GM12878 (cell line): ENCODE data around the gene SLC12A3. TPM values are rescaled to one million over a fixed set of nuclear protein-coding genes. Genes with fewer than 3 reads are reported as not detected.
A peak's percentile ranks its signal among the peaks of the same experiment; 100 is the strongest.

Experiments used
- ATAC-seq: fragments of 200-7000 bp; cut with Tn5 transposase; 3 replicates; pipeline ENCODE4 v1.9.1; 2020; ENCODE audit warnings: mild to moderate bottlenecking, moderate library complexity
- BruUV-seq: library from RNA; stranded (reverse); fragments of 400-500 nt; replicated peaks from 2 replicates; lab custom pipeline; 2021; lab: Mats Ljungman, UMichigan
- CTCF ChIA-PET: fragments of 300-600 bp; sonication (Branson Sonifier 250); formaldehyde crosslinking; extraction: SDS; loops from one replicate; lab custom pipeline; 2021; ENCODE audit warnings: inconsistent platforms; lab: Yijun Ruan, JAX
- POLR2A ChIA-PET: fragments of 350-600 bp; formaldehyde crosslinking; extraction: SDS; loops from one replicate; lab custom pipeline; 2021; ENCODE audit warnings: inconsistent platforms; lab: Charles Lee
- RAD21 ChIA-PET: fragments of 300-600 bp; sonication (Branson Sonifier 250); formaldehyde crosslinking; loops from one replicate; lab custom pipeline; 2023; ENCODE audit warnings: antibody characterized with exemption; ENCODE audit not compliant: unreplicated experiment; lab: Charles Lee
- SMC1A ChIA-PET: fragments of 300-600 bp; sonication (Branson Sonifier 250); formaldehyde crosslinking; loops from one replicate; lab custom pipeline; 2023; ENCODE audit not compliant: unreplicated experiment, uncharacterized antibody; lab: Charles Lee
- DNase-seq: peaks from one replicate; pipeline ENCODE4 v3.0.0-alpha.2; 2011; ENCODE audit warnings: low read depth, low spot score
- FAIRE-seq: peaks from 3 replicates; lab custom pipeline; 2011; peaks lifted over from hg19 to GRCh38; lab: Jason Lieb, UNC
- H2AFZ ChIP-seq: 2 replicates; pipeline ENCODE4 v1.6.0; 2011; ENCODE audit warnings: low read depth, low read length, control low read depth; ENCODE audit not compliant: control insufficient read depth
- H3K27ac ChIP-seq: 2 replicates; pipeline ENCODE4 v1.5.1; 2011; ENCODE audit warnings: control low read depth; ENCODE audit not compliant: control insufficient read depth, insufficient read depth
- H3K27me3 ChIP-seq, 2 experiments: replicated peaks in 1 of 2; 2 replicates each; pipeline versions ENCODE4 v1.6.0 to v1.6.1; 2011; ENCODE audit warnings: low read length in 1 of 2; ENCODE audit not compliant: control insufficient read depth in 2 of 2, insufficient read depth in 2 of 2
- H3K36me3 ChIP-seq, 2 experiments: 2 replicates each; pipeline ENCODE4 v1.5.1; 2011; ENCODE audit warnings: low read length in 1 of 2; ENCODE audit not compliant: control insufficient read depth in 2 of 2, insufficient read depth in 2 of 2
- H3K4me1 ChIP-seq: 2 replicates; pipeline ENCODE4 v1.6.1; 2011; ENCODE audit warnings: mild to moderate bottlenecking, low read length, moderate library complexity, mixed read lengths; ENCODE audit not compliant: control insufficient read depth, insufficient read depth
- H3K4me2 ChIP-seq: 2 replicates; pipeline ENCODE4 v1.6.0; 2011; ENCODE audit warnings: control low read depth; ENCODE audit not compliant: control insufficient read depth, insufficient read depth
- H3K4me3 ChIP-seq: fragments of 200-600 bp; sonication (generic); 2 replicates; pipeline ENCODE4 v1.5.1; 2016
- H3K79me2 ChIP-seq: 2 replicates; pipeline ENCODE4 v1.6.0; 2011; ENCODE audit warnings: low read length; ENCODE audit not compliant: control insufficient read depth, insufficient read depth
- H3K9ac ChIP-seq: 2 replicates; pipeline ENCODE4 v1.8.0; 2011; ENCODE audit warnings: low read length, control low read depth, mixed read lengths; ENCODE audit not compliant: control insufficient read depth, insufficient read depth
- H3K9me3 ChIP-seq: replicated peaks from 3 replicates; pipeline ENCODE4 v1.5.1; 2011; ENCODE audit warnings: mild to moderate bottlenecking, low read length; ENCODE audit not compliant: control insufficient read depth, insufficient read depth
- H4K20me1 ChIP-seq: 2 replicates; pipeline ENCODE4 v1.6.0; 2011; ENCODE audit not compliant: control insufficient read depth, insufficient read depth
- BACH1 ChIP-seq: fragments of 450-650 bp; IDR thresholded peaks from 2 replicates; pipeline ENCODE4 v1.6.1; 2017; ENCODE audit warnings: mild to moderate bottlenecking, borderline replicate concordance
- CHD1 ChIP-seq: IDR thresholded peaks from 2 replicates; pipeline ENCODE4 v1.6.1; 2012; ENCODE audit warnings: low read depth, low read length, improper control_type of control experiment
- FOS ChIP-seq: IDR thresholded peaks from 3 replicates; pipeline ENCODE4 v1.6.1; 2011; ENCODE audit warnings: borderline replicate concordance; ENCODE audit not compliant: insufficient read length; ENCODE audit errors: extremely low read depth
- HDAC6 ChIP-seq: fragments of 200-600 bp; sonication (generic); IDR thresholded peaks from one replicate; pipeline ENCODE4 v1.8.0; 2017; ENCODE audit warnings: antibody characterized with exemption; ENCODE audit not compliant: unreplicated experiment
- LARP7 ChIP-seq: fragments of 450-650 bp; IDR thresholded peaks from 2 replicates; pipeline ENCODE4 v1.6.1; 2017; ENCODE audit warnings: mild to moderate bottlenecking
- NFXL1 ChIP-seq: fragments of 450-650 bp; IDR thresholded peaks from 2 replicates; pipeline ENCODE4 v1.6.1; 2017; ENCODE audit warnings: antibody characterized with exemption, mild to moderate bottlenecking, borderline replicate concordance
- NFYA ChIP-seq: IDR thresholded peaks from 2 replicates; pipeline ENCODE4 v1.6.1; 2011; ENCODE audit warnings: low read depth, mild to moderate bottlenecking, low read length, improper control_type of control experiment, borderline replicate concordance
- NFYB ChIP-seq: IDR thresholded peaks from 2 replicates; pipeline ENCODE4 v1.6.1; 2011; ENCODE audit warnings: low read depth, mild to moderate bottlenecking, low read length, improper control_type of control experiment, moderate library complexity; ENCODE audit not compliant: insufficient read depth
- NR2C1 ChIP-seq: fragments of 450-650 bp; IDR thresholded peaks from 2 replicates; pipeline ENCODE4 v1.6.1; 2017; ENCODE audit warnings: antibody characterized with exemption, mild to moderate bottlenecking, moderate library complexity
- NRF1 ChIP-seq: conservative IDR thresholded peaks from 2 replicates; pipeline ENCODE4 v1.6.1; 2011; ENCODE audit warnings: mild to moderate bottlenecking, low read depth, low read length, improper control_type of control experiment
- PML ChIP-seq: IDR thresholded peaks from 2 replicates; pipeline ENCODE4 v1.6.1; 2012; ENCODE audit warnings: low read length, inconsistent platforms
- SIN3A ChIP-seq: IDR thresholded peaks from 2 replicates; pipeline ENCODE4 v1.6.1; 2012; ENCODE audit warnings: low read depth, low read length, improper control_type of control experiment
- SIX5 ChIP-seq: IDR thresholded peaks from 2 replicates; pipeline ENCODE4 v1.6.1; 2011; ENCODE audit warnings: mild to moderate bottlenecking, low read depth, low read length, moderate library complexity; ENCODE audit not compliant: severe bottlenecking
- SRF ChIP-seq, 2 experiments: IDR thresholded peaks; 2 replicates each; pipeline ENCODE4 v1.6.1; 2011; ENCODE audit warnings: low read depth in 2 of 2, low read length in 2 of 2, mild to moderate bottlenecking in 1 of 2, moderate library complexity in 1 of 2
- STAT3 ChIP-seq: IDR thresholded peaks from 2 replicates; pipeline ENCODE4 v1.6.1; 2011; ENCODE audit warnings: low read depth, low read length, improper control_type of control experiment
- WRNIP1 ChIP-seq: IDR thresholded peaks from 2 replicates; pipeline ENCODE4 v1.6.1; 2011; ENCODE audit warnings: low read depth, low read length, improper control_type of control experiment, borderline replicate concordance
- ZBED1 ChIP-seq: IDR thresholded peaks from 2 replicates; pipeline ENCODE4 v1.6.1; 2016; ENCODE audit warnings: borderline replicate concordance
- ZNF274 ChIP-seq: IDR thresholded peaks from one replicate; pipeline ENCODE4 v1.8.0; 2011; ENCODE audit not compliant: insufficient read length, insufficient read depth
- WGBS: methylation state at CpG from one replicate; pipeline ENCODE4 v1.1.6; 2016; ENCODE audit warnings: low lambda C conversion rate; ENCODE audit not compliant: insufficient replicate concordance, insufficient coverage; ENCODE audit errors: missing lambda C conversion rate; 5-methylcytosine and 5-hydroxymethylcytosine counted together
- in situ Hi-C: fragments of 300-500 bp; cut with MboI; formaldehyde crosslinking; loops from 9 replicates; pipeline ENCODE4 v1.14.3; 2018; ENCODE audit warnings: mixed read lengths
- intact Hi-C: fragments of 100-400 bp; cut with micrococcal nuclease; formaldehyde crosslinking; loops from one replicate; pipeline ENCODE4 v1.14.2; 2022; ENCODE audit not compliant: unreplicated experiment
- polyA plus RNA-seq, 11 experiments: library from polyadenylated mRNA; depleted of rRNA in 4 of 11; unstranded in 6 of 11; stranded (reverse) in 5 of 11; fragments of >200 nt; fragmentation: Nextera tagmentation in 4 of 11; fragmentation: Illumina TruSeq in 1 of 11; extraction: Ambion mirVana in 4 of 11; extraction: Trizol in 1 of 11; gene quantifications; 1 replicate in 1 of 11; 2 replicates in 10 of 11; pipeline versions ENCODE4 v1.2.1 to v1.2.3, GENCODE V29; 2011 to 2016; ENCODE audit warnings: inconsistent platforms in 2 of 11, missing spikeins in 2 of 11, low read depth in 1 of 11
- total RNA-seq, 4 experiments: library from RNA; depleted of rRNA in 3 of 4; stranded (reverse); fragments of >200 nt in 3 of 4; fragmentation: Illumina TruSeq in 1 of 4; extraction: Trizol in 1 of 4; gene quantifications; 2 replicates each; pipeline versions ENCODE4 v1.2.1 to v1.2.3, GENCODE V29; 2013 to 2021
- TF ChIP-seq, protein P1 (sequence below): fragments of 450-650 bp; IDR thresholded peaks from 2 replicates; pipeline ENCODE4 v1.6.1; 2017; ENCODE audit warnings: mild to moderate bottlenecking, moderate library complexity
- TF ChIP-seq, protein P2 (sequence below): fragments of 450-650 bp; IDR thresholded peaks from 2 replicates; pipeline ENCODE4 v1.6.1; 2017; ENCODE audit warnings: mild to moderate bottlenecking, low read depth, inconsistent platforms; ENCODE audit not compliant: poor library complexity, severe bottlenecking

The SLC12A3 gene
- total and polyA plus RNA-seq, 10 of the 15 experiments (the other 5 are each of a cell fraction or from before 2014, with no cell fraction given) = 0.05 to 6.3 (median 3.1) TPM

DNA sequence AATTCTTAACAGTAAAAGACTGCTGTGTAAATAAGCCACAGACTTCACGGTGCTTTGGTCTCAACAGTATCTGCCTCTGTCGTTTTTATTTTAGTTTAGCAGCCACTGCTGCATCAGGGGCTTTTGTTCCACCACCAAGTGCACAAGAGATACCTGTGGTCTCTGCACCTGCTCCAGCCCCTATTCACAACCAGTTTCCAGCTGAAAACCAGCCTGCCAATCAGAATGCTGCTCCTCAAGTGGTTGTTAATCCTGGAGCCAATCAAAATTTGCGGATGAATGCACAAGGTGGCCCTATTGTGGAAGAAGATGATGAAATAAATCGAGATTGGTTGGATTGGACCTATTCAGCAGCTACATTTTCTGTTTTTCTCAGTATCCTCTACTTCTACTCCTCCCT is 74.8 kb downstream of the SLC12A3 start:
- RAD21 ChIA-PET = interaction anchor here (0.7 to 3.3 kb wide), 6 partner anchors 9 to 71 kb away, joined by 3 to 20 read pairs (median 4); no protein-coding TSS in a partner anchor
- Histone ChIP-seq H3K27me3 (no peaks in the 10 kb centered on the region), H3K36me3 (peaks cover 13 to 51% of the 10 kb centered on the region in 2 experiments), H3K9me3 (no peaks in the 10 kb centered on the region), H3K9ac (no peak overlapping the region), H2AFZ (no peak overlapping the region), H3K4me3 (no peak overlapping the region), H4K20me1 (no peaks in the 10 kb centered on the region; the same call in 1 of the 2 replicates), H3K79me2 (peaks cover 28% of the 10 kb centered on the region), H3K4me2 (peak overlapping the region; percentile 25; the same call in 1 of the 2 replicates), H3K27ac (0 out of 2 replicates have a peak overlapping the region, but pooled peaks have one; percentile 12), H3K4me1 (peaks cover 67% of the 10 kb centered on the region)
- in situ Hi-C loops (no loop called here), intact Hi-C loops (loop anchor here (2.0 kb wide), 1 partner anchor 69 kb away; no protein-coding TSS in a partner anchor)
- CTCF ChIA-PET = interaction anchor here (1.1 to 2.5 kb wide), 2 partner anchors 24 to 51 kb away, joined by 4 to 8 read pairs; no protein-coding TSS in a partner anchor
- POLR2A ChIA-PET = interaction anchor here (2.4 to 21.1 kb wide), 3 partner anchors 10 to 24 kb away, joined by 15 to 306 read pairs (median 19); no protein-coding TSS in a partner anchor
- no peak for FAIRE-seq
- no TSS peak for BruUV-seq
- whole genome bisulfite sequencing = 25% methylated on average over 4 of the region's 4 CpGs
- ATAC-seq = 0 out of 3 replicates have a peak, but pooled peaks have one; percentile 1
- no peak for DNase-seq
- SMC1A ChIA-PET = interaction anchor here (0.7 to 4.6 kb wide), 6 partner anchors 12 to 68 kb away, joined by 3 to 40 read pairs (median 5); no protein-coding TSS in a partner anchor
- TF ChIP-seq, protein P1, sequence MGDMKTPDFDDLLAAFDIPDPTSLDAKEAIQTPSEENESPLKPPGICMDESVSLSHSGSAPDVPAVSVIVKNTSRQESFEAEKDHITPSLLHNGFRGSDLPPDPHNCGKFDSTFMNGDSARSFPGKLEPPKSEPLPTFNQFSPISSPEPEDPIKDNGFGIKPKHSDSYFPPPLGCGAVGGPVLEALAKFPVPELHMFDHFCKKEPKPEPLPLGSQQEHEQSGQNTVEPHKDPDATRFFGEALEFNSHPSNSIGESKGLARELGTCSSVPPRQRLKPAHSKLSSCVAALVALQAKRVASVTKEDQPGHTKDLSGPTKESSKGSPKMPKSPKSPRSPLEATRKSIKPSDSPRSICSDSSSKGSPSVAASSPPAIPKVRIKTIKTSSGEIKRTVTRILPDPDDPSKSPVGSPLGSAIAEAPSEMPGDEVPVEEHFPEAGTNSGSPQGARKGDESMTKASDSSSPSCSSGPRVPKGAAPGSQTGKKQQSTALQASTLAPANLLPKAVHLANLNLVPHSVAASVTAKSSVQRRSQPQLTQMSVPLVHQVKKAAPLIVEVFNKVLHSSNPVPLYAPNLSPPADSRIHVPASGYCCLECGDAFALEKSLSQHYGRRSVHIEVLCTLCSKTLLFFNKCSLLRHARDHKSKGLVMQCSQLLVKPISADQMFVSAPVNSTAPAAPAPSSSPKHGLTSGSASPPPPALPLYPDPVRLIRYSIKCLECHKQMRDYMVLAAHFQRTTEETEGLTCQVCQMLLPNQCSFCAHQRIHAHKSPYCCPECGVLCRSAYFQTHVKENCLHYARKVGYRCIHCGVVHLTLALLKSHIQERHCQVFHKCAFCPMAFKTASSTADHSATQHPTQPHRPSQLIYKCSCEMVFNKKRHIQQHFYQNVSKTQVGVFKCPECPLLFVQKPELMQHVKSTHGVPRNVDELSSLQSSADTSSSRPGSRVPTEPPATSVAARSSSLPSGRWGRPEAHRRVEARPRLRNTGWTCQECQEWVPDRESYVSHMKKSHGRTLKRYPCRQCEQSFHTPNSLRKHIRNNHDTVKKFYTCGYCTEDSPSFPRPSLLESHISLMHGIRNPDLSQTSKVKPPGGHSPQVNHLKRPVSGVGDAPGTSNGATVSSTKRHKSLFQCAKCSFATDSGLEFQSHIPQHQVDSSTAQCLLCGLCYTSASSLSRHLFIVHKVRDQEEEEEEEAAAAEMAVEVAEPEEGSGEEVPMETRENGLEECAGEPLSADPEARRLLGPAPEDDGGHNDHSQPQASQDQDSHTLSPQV = no peak
- no peak for TF ChIP-seq CHD1
- peak; percentile 52; the same call in 1 of the 2 replicates for TF ChIP-seq BACH1
- no peak for TF ChIP-seq NRF1
- TF ChIP-seq ZNF274 = no peak
- no peak for TF ChIP-seq SIX5
- no peak for TF ChIP-seq ZBED1
- TF ChIP-seq LARP7 = no peak
- peak; percentile 74; the same call in 1 of the 2 replicates for TF ChIP-seq NFYB
- no peak for TF ChIP-seq NR2C1
- TF ChIP-seq, protein P2, sequence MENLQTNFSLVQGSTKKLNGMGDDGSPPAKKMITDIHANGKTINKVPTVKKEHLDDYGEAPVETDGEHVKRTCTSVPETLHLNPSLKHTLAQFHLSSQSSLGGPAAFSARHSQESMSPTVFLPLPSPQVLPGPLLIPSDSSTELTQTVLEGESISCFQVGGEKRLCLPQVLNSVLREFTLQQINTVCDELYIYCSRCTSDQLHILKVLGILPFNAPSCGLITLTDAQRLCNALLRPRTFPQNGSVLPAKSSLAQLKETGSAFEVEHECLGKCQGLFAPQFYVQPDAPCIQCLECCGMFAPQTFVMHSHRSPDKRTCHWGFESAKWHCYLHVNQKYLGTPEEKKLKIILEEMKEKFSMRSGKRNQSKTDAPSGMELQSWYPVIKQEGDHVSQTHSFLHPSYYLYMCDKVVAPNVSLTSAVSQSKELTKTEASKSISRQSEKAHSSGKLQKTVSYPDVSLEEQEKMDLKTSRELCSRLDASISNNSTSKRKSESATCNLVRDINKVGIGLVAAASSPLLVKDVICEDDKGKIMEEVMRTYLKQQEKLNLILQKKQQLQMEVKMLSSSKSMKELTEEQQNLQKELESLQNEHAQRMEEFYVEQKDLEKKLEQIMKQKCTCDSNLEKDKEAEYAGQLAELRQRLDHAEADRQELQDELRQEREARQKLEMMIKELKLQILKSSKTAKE = no peak
- TF ChIP-seq SIN3A = no peak
- TF ChIP-seq NFYA = no peak
- TF ChIP-seq NFXL1 = no peak
- TF ChIP-seq STAT3 = no peak
- TF ChIP-seq WRNIP1 = no peak
- no peak for TF ChIP-seq FOS
- TF ChIP-seq HDAC6 = no peak
- TF ChIP-seq SRF (IDR thresholded peaks at IDR 0.05; ENCODE audit: low read depth in 2 of 2, low read length in 2 of 2) = no peak
- TF ChIP-seq PML = no peak
